Esophagus mucosa (tissue), 1 donor: ENCODE data around the gene HTR7. TPM values are rescaled to one million over a fixed set of nuclear protein-coding genes. Genes with fewer than 3 reads are reported as not detected.

Experiments used
- ATAC-seq: fragments of 200-7000 bp; cut with Tn5 transposase; one replicate; pipeline ENCODE4 v1.9.1; 2020
- total RNA-seq: library from RNA; stranded (reverse); gene quantifications from one replicate; pipeline ENCODE4 v1.2.4, GENCODE V29; 2023
- donor health status: DM: yes; HTN: yes; CAD: no.

HTR7 gene
- total RNA-seq, 1 donor from 2014 or later: 0.92 TPM

GRCh38 chr10:90734415-90734814 is 123.4 kb downstream of the HTR7 start:
- no peak for ATAC-seq

GRCh38 chr10:90732581-90732980 is 125.3 kb downstream of the HTR7 start:
- no peak for ATAC-seq

- peak; percentile 43 for ATAC-seq
Observed at GRCh38 chr10:90723416-90724068, 134.3 kb downstream of the HTR7 start.

GRCh38 chr10:90722832-90723231 is 135.0 kb downstream of the HTR7 start:
- ATAC-seq: no peak

- no peak for ATAC-seq
Observed at GRCh38 chr10:90718182-90718581, 139.7 kb downstream of the HTR7 start.

- no peak for ATAC-seq
Observed at GRCh38 chr10:90712529-90712928, 145.3 kb downstream of the HTR7 start.

- no peak for ATAC-seq
Observed at GRCh38 chr10:90709727-90710126, 148.1 kb downstream of the HTR7 start.

- no peak for ATAC-seq
Observed at GRCh38 chr10:90707657-90708056, 150.2 kb downstream of the HTR7 start.

- ATAC-seq: no peak
Observed at GRCh38 chr10:90701428-90701827, 156.4 kb downstream of the HTR7 start.

GRCh38 chr10:90695915-90696676 is 161.7 kb downstream of the HTR7 start:
- peak; percentile 90 for ATAC-seq

Other genes with a start within 250 kb of the HTR7 start
- 27.5 TPM for gene RPP30, start 13.9 kb upstream of the HTR7 start, total RNA-seq
- 0.24 TPM for gene ANKRD1, start 63.0 kb upstream of the HTR7 start, total RNA-seq